RWPE2 (cell line): ENCODE data around the gene CTDP1.

Experiments used
- ATAC-seq: fragments of 200-7000 bp; cut with Tn5 transposase; 3 replicates; pipeline ENCODE4 v1.9.1; 2021; ENCODE audit warnings: low read depth
- DNase-seq: peaks from one replicate; pipeline ENCODE4 v3.0.0-alpha.2; 2020; ENCODE audit warnings: low spot score
- H3K27ac ChIP-seq: fragments of 450-650 bp; 2 replicates; pipeline ENCODE4 v1.5.1; 2017; ENCODE audit warnings: mild to moderate bottlenecking; ENCODE audit not compliant: poor library complexity, severe bottlenecking
- H3K27me3 ChIP-seq: fragments of 250-450 bp; sonication (Bioruptor Pico); 2 replicates; pipeline ENCODE4 v1.5.1; 2021; ENCODE audit warnings: mild to moderate bottlenecking, moderate library complexity; ENCODE audit not compliant: insufficient read depth, poor library complexity, severe bottlenecking
- H3K36me3 ChIP-seq: fragments of 250-450 bp; sonication (Bioruptor Pico); 2 replicates; pipeline ENCODE4 v1.5.1; 2020; ENCODE audit warnings: low read depth, mild to moderate bottlenecking, moderate library complexity
- H3K4me1 ChIP-seq: fragments of 250-450 bp; sonication (Bioruptor Pico); 2 replicates; pipeline ENCODE4 v1.5.1; 2021; ENCODE audit warnings: mild to moderate bottlenecking, moderate library complexity; ENCODE audit not compliant: insufficient read depth, poor library complexity, severe bottlenecking
- H3K4me3 ChIP-seq: fragments of 250-450 bp; sonication (Bioruptor Pico); 2 replicates; pipeline ENCODE4 v1.5.1; 2021; ENCODE audit warnings: mild to moderate bottlenecking, moderate library complexity; ENCODE audit not compliant: severe bottlenecking
- H3K9me3 ChIP-seq: fragments of 250-450 bp; sonication (Bioruptor Pico); 2 replicates; pipeline ENCODE4 v1.5.1; 2021; ENCODE audit warnings: mild to moderate bottlenecking, moderate library complexity; ENCODE audit not compliant: severe bottlenecking
- CTCF ChIP-seq: fragments of 450-650 bp; IDR thresholded peaks from one replicate; pipeline ENCODE4 v1.5.1; 2017; ENCODE audit warnings: mild to moderate bottlenecking, moderate library complexity; ENCODE audit not compliant: poor library complexity, severe bottlenecking

The CTDP1 gene

GRCh38 chr18:79658366-79658765, 21.2 kb upstream of the CTDP1 start:
- DNase-seq (no peak), ATAC-seq (no peak)
- TF ChIP-seq CTCF: no peak
- no peaks in the 10 kb centered on the region for H3K36me3 ChIP-seq
- peaks cover 2% of the 10 kb centered on the region for H3K27me3 ChIP-seq
- H3K9me3 ChIP-seq: no peaks in the 10 kb centered on the region
- no peaks in the 10 kb centered on the region for H3K4me1 ChIP-seq
- H3K27ac ChIP-seq: no peak overlapping the region
- H3K4me3 ChIP-seq: no peak overlapping the region

- Histone ChIP-seq H3K9me3 (no peaks in the 10 kb centered on the region), H3K27me3 (peaks cover 2% of the 10 kb centered on the region), H3K4me1 (peaks cover 3% of the 10 kb centered on the region), H3K27ac (no peak overlapping the region), H3K36me3 (no peaks in the 10 kb centered on the region), H3K4me3 (no peak overlapping the region)
- ATAC-seq: no peak
- TF ChIP-seq CTCF: no peak
- no peak for DNase-seq
Observed at GRCh38 chr18:79659733-79660132, 19.9 kb upstream of the CTDP1 start.

- Histone ChIP-seq H3K27me3 (peaks cover 2% of the 10 kb centered on the region), H3K4me1 (peaks cover 6% of the 10 kb centered on the region), H3K36me3 (no peaks in the 10 kb centered on the region), H3K27ac (no peak overlapping the region), H3K9me3 (no peaks in the 10 kb centered on the region), H3K4me3 (no peak overlapping the region)
- no peak for TF ChIP-seq CTCF
- ATAC-seq (no peak), DNase-seq (no peak)
Observed at GRCh38 chr18:79662034-79662433, 17.6 kb upstream of the CTDP1 start.

- ATAC-seq (no peak), DNase-seq (no peak)
- Histone ChIP-seq H3K27me3 (peaks cover 2% of the 10 kb centered on the region), H3K27ac (no peak overlapping the region), H3K9me3 (no peaks in the 10 kb centered on the region), H3K36me3 (no peaks in the 10 kb centered on the region), H3K4me1 (peaks cover 6% of the 10 kb centered on the region), H3K4me3 (no peak overlapping the region)
- no peak for TF ChIP-seq CTCF
Observed at GRCh38 chr18:79662439-79662838, 17.2 kb upstream of the CTDP1 start.

GRCh38 chr18:79664525-79665125, 15.0 kb upstream of the CTDP1 start:
- ATAC-seq (peak; percentile 100), DNase-seq (no peak)
- H3K36me3 ChIP-seq: no peaks in the 10 kb centered on the region
- H3K9me3 ChIP-seq: no peaks in the 10 kb centered on the region
- H3K27me3 ChIP-seq: peaks cover 2% of the 10 kb centered on the region
- no peak overlapping the region for H3K4me3 ChIP-seq
- peaks cover 6% of the 10 kb centered on the region for H3K4me1 ChIP-seq
- H3K27ac ChIP-seq: peak overlapping the region; percentile 6
- TF ChIP-seq CTCF: no peak
